Neural cell (in vitro differentiated cells): ENCODE data around the gene FAM187B. TPM values are rescaled to one million over a fixed set of nuclear protein-coding genes. Genes with fewer than 3 reads are reported as not detected.

Experiments used
- H2AFZ ChIP-seq: fragments of 200-600, 300-800 bp; sonication (generic), shearing (Covaris generic); 2 replicates; pipeline ENCODE4 v1.6.0; 2014; ENCODE audit warnings: low read depth, mild to moderate bottlenecking, antibody characterized with exemption, low read length, moderate library complexity
- H3F3A ChIP-seq: fragments of 200-600 bp; shearing (Covaris generic); 2 replicates; pipeline ENCODE4 v1.6.1; 2016; ENCODE audit warnings: mild to moderate bottlenecking, moderate library complexity, mixed read lengths, antibody characterized with exemption, low read length; ENCODE audit not compliant: insufficient read depth, poor library complexity, severe bottlenecking
- H3K27ac ChIP-seq: fragments of 200-600, 300-800 bp; sonication (generic), shearing (Covaris generic); 2 replicates; pipeline ENCODE4 v1.5.1; 2014; ENCODE audit warnings: mild to moderate bottlenecking, low read length, moderate library complexity
- H3K27me3 ChIP-seq: fragments of 300-800, 200-600 bp; sonication (generic), shearing (Covaris generic); 2 replicates; pipeline ENCODE4 v1.6.0; 2014; ENCODE audit warnings: mild to moderate bottlenecking, low read depth, low read length, moderate library complexity; ENCODE audit not compliant: insufficient read depth
- H3K36me3 ChIP-seq: fragments of 300-800, 200-600 bp; sonication (generic), shearing (Covaris generic); 2 replicates; pipeline ENCODE4 v1.5.1; 2014; ENCODE audit warnings: mild to moderate bottlenecking, antibody characterized with exemption, low read length, moderate library complexity; ENCODE audit not compliant: insufficient read depth
- H3K4me2 ChIP-seq: fragments of 300-800, 200-600 bp; sonication (generic), shearing (Covaris generic); 2 replicates; pipeline ENCODE4 v1.6.0; 2014; ENCODE audit warnings: mild to moderate bottlenecking, low read length
- H3K4me3 ChIP-seq: fragments of 300-800, 200-600 bp; sonication (generic), shearing (Covaris generic); 2 replicates; pipeline ENCODE4 v1.5.1; 2014; ENCODE audit warnings: mild to moderate bottlenecking, low read length, moderate library complexity
- H3K79me2 ChIP-seq: fragments of 200-600 bp; shearing (Covaris generic); replicated peaks from 2 replicates; pipeline ENCODE4 v1.6.0; 2014; ENCODE audit warnings: mild to moderate bottlenecking, low read length, moderate library complexity; ENCODE audit not compliant: insufficient read depth
- H3K9ac ChIP-seq: fragments of 300-800, 200-600 bp; sonication (generic), shearing (Covaris generic); 2 replicates; pipeline ENCODE4 v1.6.1; 2016; ENCODE audit warnings: mild to moderate bottlenecking, low read length, mixed read lengths
- H3K9me2 ChIP-seq: fragments of 200-600 bp; shearing (Covaris generic); 2 replicates; pipeline ENCODE4 v1.6.1; 2016; ENCODE audit warnings: mild to moderate bottlenecking, low read length, mixed read lengths; ENCODE audit not compliant: insufficient read depth
- H3K9me3 ChIP-seq: fragments of 200-600, 300-800 bp; sonication (generic), shearing (Covaris generic); 2 replicates; pipeline ENCODE4 v1.6.1; 2016; ENCODE audit warnings: mild to moderate bottlenecking, mixed run types, low read length, moderate library complexity, mixed read lengths
- H4K20me1 ChIP-seq: fragments of 200-600 bp; shearing (Covaris generic); 2 replicates; pipeline ENCODE4 v1.6.1; 2016; ENCODE audit warnings: mild to moderate bottlenecking, mixed run types; ENCODE audit not compliant: insufficient read depth
- CTCF ChIP-seq: fragments of 450-650 bp; IDR thresholded peaks from 2 replicates; pipeline ENCODE4 v1.5.1; 2014; ENCODE audit warnings: antibody characterized with exemption, mild to moderate bottlenecking, moderate library complexity; ENCODE audit not compliant: poor library complexity, severe bottlenecking
- EP300 ChIP-seq: fragments of 450-650 bp; conservative IDR thresholded peaks from 2 replicates; pipeline ENCODE4 v1.6.1; 2014; ENCODE audit warnings: antibody characterized with exemption, mild to moderate bottlenecking, moderate library complexity; ENCODE audit not compliant: poor library complexity, severe bottlenecking
- EZH2 ChIP-seq: fragments of 200-600, 300-800 bp; shearing (Covaris generic), sonication (generic); IDR thresholded peaks from 2 replicates; pipeline ENCODE4 v1.6.1; 2014; ENCODE audit warnings: antibody characterized with exemption, low read length, borderline replicate concordance, mild to moderate bottlenecking; ENCODE audit not compliant: insufficient read depth, poor library complexity, severe bottlenecking
- MXI1 ChIP-seq: fragments of 450-650 bp; conservative IDR thresholded peaks from 2 replicates; pipeline ENCODE4 v1.6.1; 2014; ENCODE audit warnings: antibody characterized with exemption, mild to moderate bottlenecking; ENCODE audit not compliant: poor library complexity, severe bottlenecking
- POLR2AphosphoS5 ChIP-seq: IDR thresholded peaks from 2 replicates; pipeline ENCODE4 v1.6.1; 2012
- RAD21 ChIP-seq: fragments of 450-650 bp; conservative IDR thresholded peaks from 2 replicates; pipeline ENCODE4 v1.6.1; 2014; ENCODE audit warnings: antibody characterized with exemption, mild to moderate bottlenecking, moderate library complexity
- REST ChIP-seq: IDR thresholded peaks from 2 replicates; pipeline ENCODE4 v1.6.1; 2012; ENCODE audit warnings: borderline replicate concordance
- SMC3 ChIP-seq: fragments of 450-650 bp; conservative IDR thresholded peaks from 2 replicates; pipeline ENCODE4 v1.6.1; 2014; ENCODE audit warnings: antibody characterized with exemption, mild to moderate bottlenecking, moderate library complexity; ENCODE audit not compliant: poor library complexity
- TAF1 ChIP-seq: IDR thresholded peaks from 2 replicates; pipeline ENCODE4 v1.6.1; 2012; ENCODE audit warnings: low read depth
- polyA plus RNA-seq: library from polyadenylated mRNA; depleted of rRNA; stranded (reverse); fragments of >200 nt; gene quantifications from 2 replicates; pipeline ENCODE4 v1.2.3, GENCODE V29; 2014

FAM187B gene
- polyA plus RNA-seq, 1 donor from 2014 or later, result not detected

- H3K36me3 ChIP-seq, result no peaks in the 10 kb centered on the region
- H2AFZ ChIP-seq, result no peak overlapping the region
- peaks cover 6% of the 10 kb centered on the region for H3K79me2 ChIP-seq
- H3K9me2 ChIP-seq, result no peaks in the 10 kb centered on the region
- TF ChIP-seq CTCF, result no peak
- TF ChIP-seq REST, result no peak
- no peak for TF ChIP-seq SMC3
- TF ChIP-seq POLR2AphosphoS5, result no peak
- TF ChIP-seq TAF1, result no peak
- TF ChIP-seq EZH2, result no peak
- TF ChIP-seq MXI1, result no peak
- TF ChIP-seq RAD21, result no peak
- no peak for TF ChIP-seq EP300
- no peaks in the 10 kb centered on the region for H3K27me3 ChIP-seq
- no peak overlapping the region for H3K9ac ChIP-seq
- H3K27ac ChIP-seq, result no peak overlapping the region
- no peak overlapping the region for H3K4me2 ChIP-seq
- no peaks in the 10 kb centered on the region for H3K9me3 ChIP-seq
- no peaks in the 10 kb centered on the region for H4K20me1 ChIP-seq
- H3F3A ChIP-seq, result no peaks in the 10 kb centered on the region
- H3K4me3 ChIP-seq, result no peak overlapping the region
These were observed 36.8 kb upstream of the FAM187B start for GRCh38 chr19:35265126-35265899.

GRCh38 chr19:35264268-35265125 is 36.0 kb upstream of the FAM187B start:
- H2AFZ ChIP-seq, result no peak overlapping the region
- no peaks in the 10 kb centered on the region for H3K9me2 ChIP-seq
- H4K20me1 ChIP-seq, result no peaks in the 10 kb centered on the region
- no peaks in the 10 kb centered on the region for H3K36me3 ChIP-seq
- peaks cover 6% of the 10 kb centered on the region for H3K79me2 ChIP-seq
- no peak overlapping the region for H3K4me3 ChIP-seq
- no peaks in the 10 kb centered on the region for H3F3A ChIP-seq
- H3K27me3 ChIP-seq, result no peaks in the 10 kb centered on the region
- TF ChIP-seq POLR2AphosphoS5 (no peak), TAF1 (no peak), RAD21 (no peak), MXI1 (no peak), SMC3 (no peak), CTCF (no peak), EZH2 (no peak), REST (no peak), EP300 (no peak)
- no peak overlapping the region for H3K4me2 ChIP-seq
- no peak overlapping the region for H3K9ac ChIP-seq
- H3K27ac ChIP-seq, result no peak overlapping the region
- no peaks in the 10 kb centered on the region for H3K9me3 ChIP-seq
